ENCODE measurements around the gene CENPP.

DNA sequence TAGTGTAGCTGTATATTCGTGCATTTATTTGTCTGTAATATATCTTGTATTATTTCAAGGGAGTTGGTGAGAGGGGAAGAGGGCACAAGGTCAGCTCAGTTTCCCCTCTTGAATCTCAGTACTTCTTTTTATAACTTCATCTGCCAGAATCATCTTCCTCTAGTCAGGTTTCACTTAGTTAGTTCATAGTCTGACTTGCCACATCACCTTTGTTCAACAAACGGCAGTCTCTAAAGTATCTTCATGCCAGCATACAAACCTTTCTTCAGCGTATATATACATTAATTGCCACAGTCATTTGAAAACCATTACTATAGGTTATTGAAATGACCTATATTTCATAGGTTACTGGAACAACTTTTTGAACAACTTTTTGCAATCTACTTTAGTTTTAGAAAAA, 208.5 kb downstream of the CENPP start:
- TF ChIP-seq, protein P1, sequence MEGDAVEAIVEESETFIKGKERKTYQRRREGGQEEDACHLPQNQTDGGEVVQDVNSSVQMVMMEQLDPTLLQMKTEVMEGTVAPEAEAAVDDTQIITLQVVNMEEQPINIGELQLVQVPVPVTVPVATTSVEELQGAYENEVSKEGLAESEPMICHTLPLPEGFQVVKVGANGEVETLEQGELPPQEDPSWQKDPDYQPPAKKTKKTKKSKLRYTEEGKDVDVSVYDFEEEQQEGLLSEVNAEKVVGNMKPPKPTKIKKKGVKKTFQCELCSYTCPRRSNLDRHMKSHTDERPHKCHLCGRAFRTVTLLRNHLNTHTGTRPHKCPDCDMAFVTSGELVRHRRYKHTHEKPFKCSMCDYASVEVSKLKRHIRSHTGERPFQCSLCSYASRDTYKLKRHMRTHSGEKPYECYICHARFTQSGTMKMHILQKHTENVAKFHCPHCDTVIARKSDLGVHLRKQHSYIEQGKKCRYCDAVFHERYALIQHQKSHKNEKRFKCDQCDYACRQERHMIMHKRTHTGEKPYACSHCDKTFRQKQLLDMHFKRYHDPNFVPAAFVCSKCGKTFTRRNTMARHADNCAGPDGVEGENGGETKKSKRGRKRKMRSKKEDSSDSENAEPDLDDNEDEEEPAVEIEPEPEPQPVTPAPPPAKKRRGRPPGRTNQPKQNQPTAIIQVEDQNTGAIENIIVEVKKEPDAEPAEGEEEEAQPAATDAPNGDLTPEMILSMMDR (IDR thresholded peaks at IDR 0.05), result no peak
- TF ChIP-seq POLR2A (IDR thresholded peaks at IDR 0.05), result no peak

All from body of pancreas (tissue), 4 donors.